ENCODE results near the gene SLC22A4.

The SLC22A4 gene

GRCh38 chr5:132257131-132258101 is 36.8 kb upstream of the SLC22A4 start, which contains the start of gene PDLIM4:
Gene PDLIM4, plus strand, starts transcription at chr5:132257696. Its CDS starts 39 bp downstream, at chr5:132257735.
- TF ChIP-seq POLR2A (IDR thresholded peaks at IDR 0.05; ENCODE audit: low read depth, low read length) (no peak), TAF1 (IDR thresholded peaks at IDR 0.05; ENCODE audit: borderline replicate concordance, low read depth, low read length) (no peak), POLR2AphosphoS5 (IDR thresholded peaks at IDR 0.05; ENCODE audit: low read depth, low read length) (no peak)
- FAIRE-seq (no peak), DNase-seq (ENCODE audit: insufficient read length) (no peak)

DNA sequence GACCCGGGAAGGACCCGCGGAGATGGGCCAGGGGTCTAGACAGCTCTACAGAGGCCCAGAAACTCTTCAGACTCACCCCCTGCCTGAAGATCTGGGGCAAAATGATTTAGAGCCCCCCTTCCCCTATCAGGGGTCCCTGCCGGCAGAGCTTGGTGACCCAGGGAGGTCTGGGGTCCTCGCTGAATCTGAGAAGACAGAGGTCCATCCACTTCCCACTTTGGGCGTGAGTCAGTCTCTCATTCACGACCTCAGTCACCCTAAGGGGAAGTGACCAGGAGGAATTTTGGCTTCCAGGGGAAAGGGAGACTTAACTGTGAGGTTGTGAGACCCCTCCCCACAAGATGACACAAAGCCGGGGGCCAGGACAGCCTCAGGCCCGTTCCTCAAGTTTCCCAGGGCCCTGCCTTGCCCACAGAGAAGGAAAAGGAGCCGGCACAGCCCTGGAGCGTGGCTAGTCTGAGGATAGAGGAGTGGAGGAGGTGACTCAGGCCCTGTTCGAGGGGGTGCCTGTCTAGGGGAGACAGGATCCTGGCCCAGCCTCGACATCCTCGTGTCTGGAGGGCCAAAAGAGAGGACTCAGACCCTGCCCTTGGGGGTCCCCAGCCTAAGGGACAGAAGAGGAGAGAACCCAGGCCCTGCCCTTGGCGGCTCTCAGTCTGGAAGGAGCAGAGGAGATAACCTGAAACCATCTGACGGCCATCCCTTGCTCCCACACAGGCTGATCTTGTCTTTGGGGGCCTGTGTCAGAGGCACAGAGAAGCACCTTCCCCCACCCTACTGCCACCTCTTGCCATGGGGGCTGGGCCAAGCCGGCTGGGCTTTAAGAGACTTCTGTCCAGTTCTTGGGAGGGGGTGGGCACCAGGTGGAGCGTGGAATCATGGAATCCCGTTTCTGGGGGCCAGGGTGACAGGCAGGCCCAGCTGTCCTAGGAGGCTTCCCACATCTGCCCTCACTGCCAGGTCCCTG is 35.8 kb upstream of the SLC22A4 start:
- FAIRE-seq (no peak), DNase-seq (ENCODE audit: insufficient read length) (no peak)
- TF ChIP-seq POLR2A (IDR thresholded peaks at IDR 0.05; ENCODE audit: low read depth, low read length) (no peak), TAF1 (IDR thresholded peaks at IDR 0.05; ENCODE audit: borderline replicate concordance, low read depth, low read length) (no peak), POLR2AphosphoS5 (IDR thresholded peaks at IDR 0.05; ENCODE audit: low read depth, low read length) (no peak)

DNA sequence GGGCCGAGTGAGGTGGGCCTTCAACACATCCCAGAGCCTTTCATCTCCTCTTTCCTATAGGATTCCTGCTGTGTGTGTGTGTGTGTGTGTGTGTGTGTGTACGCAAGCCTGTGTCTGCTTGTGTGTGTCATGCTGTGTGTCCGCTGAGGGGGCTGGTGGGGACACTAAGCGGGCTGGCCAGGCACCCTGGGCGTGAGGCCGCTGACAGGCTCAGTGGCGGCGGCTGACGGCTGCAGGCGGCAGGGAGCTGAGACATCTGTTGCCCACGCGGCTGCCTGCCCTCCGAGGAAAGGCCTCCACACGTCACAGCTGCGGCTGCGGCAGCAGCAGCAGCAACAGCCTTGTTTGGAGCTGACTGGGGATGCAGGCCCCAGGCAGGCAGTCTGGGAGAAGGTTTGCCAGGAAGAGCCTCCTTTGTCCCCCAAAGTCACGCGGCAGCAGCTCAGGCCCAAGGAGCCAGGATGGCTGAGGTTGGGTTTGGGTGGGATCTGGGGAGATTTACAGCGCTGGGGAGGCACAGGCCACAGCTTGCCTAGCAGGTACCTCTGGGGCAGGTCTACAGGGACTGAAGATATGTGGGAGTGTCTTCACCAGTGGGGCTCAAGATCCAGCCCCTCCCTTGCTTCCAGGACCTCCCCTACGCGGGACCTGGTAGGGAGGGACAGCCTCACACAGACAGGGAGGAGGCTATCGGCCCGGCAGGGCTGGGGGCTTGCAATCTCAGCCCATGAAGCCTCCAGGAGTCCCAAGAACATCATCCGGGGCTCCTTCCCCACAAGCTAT is 34.9 kb upstream of the SLC22A4 start:
- FAIRE-seq: peak; percentile 63
- no peak for DNase-seq (ENCODE audit: insufficient read length)
- no peak for TF ChIP-seq POLR2A (IDR thresholded peaks at IDR 0.05; ENCODE audit: low read depth, low read length)
- TF ChIP-seq POLR2AphosphoS5 (IDR thresholded peaks at IDR 0.05; ENCODE audit: low read depth, low read length): no peak
- TF ChIP-seq TAF1 (IDR thresholded peaks at IDR 0.05; ENCODE audit: borderline replicate concordance, low read depth, low read length): no peak

- FAIRE-seq (no peak), DNase-seq (ENCODE audit: insufficient read length) (no peak)
- TF ChIP-seq POLR2A (IDR thresholded peaks at IDR 0.05; ENCODE audit: low read depth, low read length) (no peak), TAF1 (IDR thresholded peaks at IDR 0.05; ENCODE audit: borderline replicate concordance, low read depth, low read length) (no peak), POLR2AphosphoS5 (IDR thresholded peaks at IDR 0.05; ENCODE audit: low read depth, low read length) (no peak)
Measured at GRCh38 chr5:132260051-132260450, 34.1 kb upstream of the SLC22A4 start.

- DNase-seq (ENCODE audit: insufficient read length) (no peak), FAIRE-seq (peak; percentile 24)
- TF ChIP-seq POLR2AphosphoS5 (IDR thresholded peaks at IDR 0.05; ENCODE audit: low read depth, low read length) (no peak), TAF1 (IDR thresholded peaks at IDR 0.05; ENCODE audit: borderline replicate concordance, low read depth, low read length) (no peak), POLR2A (IDR thresholded peaks at IDR 0.05; ENCODE audit: low read depth, low read length) (no peak)
Measured at GRCh38 chr5:132260714-132261551, 33.3 kb upstream of the SLC22A4 start.

GRCh38 chr5:132261881-132262845 is 32.0 kb upstream of the SLC22A4 start:
- DNase-seq (ENCODE audit: insufficient read length) (no peak), FAIRE-seq (no peak)
- TF ChIP-seq TAF1 (IDR thresholded peaks at IDR 0.05; ENCODE audit: borderline replicate concordance, low read depth, low read length): no peak
- TF ChIP-seq POLR2AphosphoS5 (IDR thresholded peaks at IDR 0.05; ENCODE audit: low read depth, low read length): no peak

DNA sequence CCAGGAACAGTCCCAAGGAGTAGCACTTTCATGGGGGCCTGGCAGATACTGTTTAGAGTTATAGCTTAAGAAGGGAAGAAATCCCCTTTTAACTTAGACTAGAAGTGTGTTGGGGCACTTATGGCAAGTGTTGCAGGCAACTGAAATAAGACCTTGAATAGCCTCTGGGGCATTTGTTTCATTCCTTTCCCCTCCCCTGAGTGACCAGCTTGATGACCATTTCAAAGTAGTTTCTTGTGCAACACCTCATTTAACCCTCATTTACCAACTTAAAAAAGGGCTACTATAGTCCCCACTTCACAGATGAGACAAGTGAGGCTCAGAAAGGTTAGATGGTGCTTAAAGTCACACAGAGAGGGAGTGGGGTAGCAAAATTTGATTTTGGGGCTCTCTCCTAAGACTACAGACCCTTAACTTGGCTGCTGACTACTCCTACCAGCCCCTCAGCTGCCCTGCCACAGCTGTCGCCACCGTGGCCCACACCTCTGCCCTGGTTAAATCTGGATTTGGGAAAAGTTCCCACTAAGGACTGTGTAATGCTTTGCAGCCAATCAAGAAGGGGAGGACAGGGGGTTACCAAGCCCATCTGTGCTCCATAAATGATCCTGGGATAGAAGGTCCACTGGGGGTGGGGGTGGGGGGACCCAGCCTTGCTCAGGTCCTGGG is 31.2 kb upstream of the SLC22A4 start:
- DNase-seq (ENCODE audit: insufficient read length) (no peak), FAIRE-seq (no peak)
- TF ChIP-seq TAF1 (IDR thresholded peaks at IDR 0.05; ENCODE audit: borderline replicate concordance, low read depth, low read length) (no peak), POLR2A (IDR thresholded peaks at IDR 0.05; ENCODE audit: low read depth, low read length) (no peak), POLR2AphosphoS5 (IDR thresholded peaks at IDR 0.05; ENCODE audit: low read depth, low read length) (no peak)

- TF ChIP-seq TAF1 (IDR thresholded peaks at IDR 0.05; ENCODE audit: borderline replicate concordance, low read depth, low read length) (no peak), POLR2A (IDR thresholded peaks at IDR 0.05; ENCODE audit: low read depth, low read length) (no peak), POLR2AphosphoS5 (IDR thresholded peaks at IDR 0.05; ENCODE audit: low read depth, low read length) (no peak)
- DNase-seq (ENCODE audit: insufficient read length) (no peak), FAIRE-seq (no peak)
Measured at GRCh38 chr5:132263548-132264261, 30.5 kb upstream of the SLC22A4 start.
